K562 (cell line): ENCODE results near the gene MC1R. TPM values are rescaled to one million over a fixed set of nuclear protein-coding genes. Genes with fewer than 3 reads are reported as not detected.

Experiments
- CHD1 ChIP-seq: fragments of 200-600 bp; sonication (generic); IDR thresholded peaks from one replicate; pipeline ENCODE4 v1.6.1; 2012; ENCODE audit warnings: mild to moderate bottlenecking, moderate library complexity, low read length, inconsistent platforms
- CREM ChIP-seq: IDR thresholded peaks from 2 replicates; pipeline ENCODE4 v1.6.1; 2014; ENCODE audit warnings: antibody characterized with exemption, low read depth
- GABPB1 ChIP-seq: sonication (generic); formaldehyde crosslinking; IDR thresholded peaks from 2 replicates; pipeline ENCODE4 v1.8.0; 2022; ENCODE audit warnings: mild to moderate bottlenecking, missing genetic modification reagents
- KAT7 ChIP-seq: sonication (generic); formaldehyde crosslinking; IDR thresholded peaks from 2 replicates; pipeline ENCODE4 v1.8.0; 2022; ENCODE audit warnings: missing genetic modification reagents, mild to moderate bottlenecking, borderline replicate concordance
- MTA1 ChIP-seq: fragments of 450-650 bp; IDR thresholded peaks from 2 replicates; pipeline ENCODE4 v1.6.1; 2017; ENCODE audit warnings: borderline replicate concordance
- PRMT5 ChIP-seq: sonication (generic); formaldehyde crosslinking; IDR thresholded peaks from 2 replicates; pipeline ENCODE4 v1.5.0; 2020; ENCODE audit warnings: missing genetic modification reagents
- RBM34 ChIP-seq: fragments of 200-400 bp; formaldehyde crosslinking; IDR thresholded peaks from 2 replicates; pipeline ENCODE4 v1.6.1; 2018; ENCODE audit warnings: low read length, borderline replicate concordance; ENCODE audit not compliant: insufficient read depth
- YY1 ChIP-seq, 3 experiments: IDR thresholded peaks; 2 replicates each; pipeline ENCODE4 v1.6.1; 2011; ENCODE audit warnings: low read length in 2 of 3, mild to moderate bottlenecking in 2 of 3, moderate library complexity in 2 of 3, borderline replicate concordance in 1 of 3, control low read depth in 1 of 3, low read depth in 1 of 3; ENCODE audit not compliant: insufficient read depth in 3 of 3, insufficient replicate concordance in 2 of 3, control insufficient read depth in 1 of 3, insufficient read length in 1 of 3; ENCODE audit errors: extremely low read depth in 1 of 3
- ZNF224 ChIP-seq: sonication (generic); formaldehyde crosslinking; IDR thresholded peaks from 2 replicates; pipeline ENCODE4 v1.8.0; 2022; ENCODE audit warnings: mild to moderate bottlenecking, missing genetic modification reagents
- ZNF41 ChIP-seq: fragments of 250-450 bp; sonication (Bioruptor Pico); conservative IDR thresholded peaks from 2 replicates; pipeline ENCODE4 v1.4.0; 2020; ENCODE audit warnings: mild to moderate bottlenecking
- polyA plus RNA-seq, 8 experiments: library from polyadenylated mRNA; depleted of rRNA in 4 of 8; stranded (reverse) in 5 of 8; unstranded in 3 of 8; fragments of >200 nt; fragmentation: Nextera tagmentation in 2 of 8; fragmentation: Illumina TruSeq in 1 of 8; extraction: Ambion mirVana in 2 of 8; extraction: Trizol in 1 of 8; gene quantifications; 2 replicates each; pipeline versions ENCODE4 v1.2.1 to v1.2.3, GENCODE V29; 2011 to 2014; ENCODE audit warnings: inconsistent platforms in 1 of 8, missing spikeins in 1 of 8
- total RNA-seq, 7 experiments: library from RNA; depleted of rRNA in 6 of 7; stranded (reverse); fragments of >200 nt in 6 of 7; fragmentation: Illumina TruSeq in 2 of 7; extraction: Trizol in 2 of 7; gene quantifications; 2 replicates each; pipeline versions ENCODE4 v1.2.1 to v1.2.3, GENCODE V29; 2011 to 2021; ENCODE audit warnings: low replicate concordance in 1 of 7
- TF ChIP-seq, protein P1 (sequence below): sonication (generic); formaldehyde crosslinking; IDR thresholded peaks from 2 replicates; pipeline ENCODE4 v1.8.0; 2023; ENCODE audit warnings: mild to moderate bottlenecking, missing genetic modification reagents
- TF ChIP-seq, protein P2 (sequence below): sonication (generic); formaldehyde crosslinking; IDR thresholded peaks from 2 replicates; pipeline ENCODE4 v1.8.0; 2022; ENCODE audit warnings: missing genetic modification reagents, mild to moderate bottlenecking, borderline replicate concordance

The MC1R gene
- total and polyA plus RNA-seq, 9 of the 15 experiments (the other 6 are each of a cell fraction or from before 2014, with no cell fraction given), result 0.14 to 5.3 (median 2.5) TPM; not detected in 1

DNA sequence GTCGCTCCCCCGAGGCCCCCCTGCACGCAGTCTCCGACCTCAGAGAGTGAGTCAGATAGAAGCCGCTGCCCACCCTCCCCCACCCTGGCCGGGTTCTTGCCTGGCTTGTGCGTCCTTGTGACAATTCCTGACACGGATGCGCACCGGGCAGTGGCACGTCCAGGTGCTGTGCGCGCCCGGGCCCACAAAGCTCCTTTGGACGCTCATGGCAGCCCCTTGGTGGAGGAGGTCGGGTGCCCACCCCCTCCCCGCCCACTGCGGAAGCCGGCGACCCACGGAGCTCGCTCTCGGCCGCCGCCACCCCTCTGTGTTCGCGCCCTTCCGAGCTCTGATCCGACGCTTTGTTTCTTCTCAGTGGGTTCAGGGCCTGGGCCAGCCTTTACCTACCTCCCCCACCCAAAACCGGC is 3.8 kb downstream of the MC1R start (continued):
- TF ChIP-seq, protein P1, sequence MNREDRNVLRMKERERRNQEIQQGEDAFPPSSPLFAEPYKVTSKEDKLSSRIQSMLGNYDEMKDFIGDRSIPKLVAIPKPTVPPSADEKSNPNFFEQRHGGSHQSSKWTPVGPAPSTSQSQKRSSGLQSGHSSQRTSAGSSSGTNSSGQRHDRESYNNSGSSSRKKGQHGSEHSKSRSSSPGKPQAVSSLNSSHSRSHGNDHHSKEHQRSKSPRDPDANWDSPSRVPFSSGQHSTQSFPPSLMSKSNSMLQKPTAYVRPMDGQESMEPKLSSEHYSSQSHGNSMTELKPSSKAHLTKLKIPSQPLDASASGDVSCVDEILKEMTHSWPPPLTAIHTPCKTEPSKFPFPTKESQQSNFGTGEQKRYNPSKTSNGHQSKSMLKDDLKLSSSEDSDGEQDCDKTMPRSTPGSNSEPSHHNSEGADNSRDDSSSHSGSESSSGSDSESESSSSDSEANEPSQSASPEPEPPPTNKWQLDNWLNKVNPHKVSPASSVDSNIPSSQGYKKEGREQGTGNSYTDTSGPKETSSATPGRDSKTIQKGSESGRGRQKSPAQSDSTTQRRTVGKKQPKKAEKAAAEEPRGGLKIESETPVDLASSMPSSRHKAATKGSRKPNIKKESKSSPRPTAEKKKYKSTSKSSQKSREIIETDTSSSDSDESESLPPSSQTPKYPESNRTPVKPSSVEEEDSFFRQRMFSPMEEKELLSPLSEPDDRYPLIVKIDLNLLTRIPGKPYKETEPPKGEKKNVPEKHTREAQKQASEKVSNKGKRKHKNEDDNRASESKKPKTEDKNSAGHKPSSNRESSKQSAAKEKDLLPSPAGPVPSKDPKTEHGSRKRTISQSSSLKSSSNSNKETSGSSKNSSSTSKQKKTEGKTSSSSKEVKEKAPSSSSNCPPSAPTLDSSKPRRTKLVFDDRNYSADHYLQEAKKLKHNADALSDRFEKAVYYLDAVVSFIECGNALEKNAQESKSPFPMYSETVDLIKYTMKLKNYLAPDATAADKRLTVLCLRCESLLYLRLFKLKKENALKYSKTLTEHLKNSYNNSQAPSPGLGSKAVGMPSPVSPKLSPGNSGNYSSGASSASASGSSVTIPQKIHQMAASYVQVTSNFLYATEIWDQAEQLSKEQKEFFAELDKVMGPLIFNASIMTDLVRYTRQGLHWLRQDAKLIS (CRISPR knock-in tag), result 0 out of 2 replicates have a peak, but pooled peaks have one; percentile 82
- TF ChIP-seq CHD1 (peak; percentile 40), GABPB1 (peak; percentile 61), RBM34 (no peak), PRMT5 (CRISPR knock-in tag) (peak; percentile 15; the same call in 1 of the 2 replicates), KAT7 (CRISPR knock-in tag) (peak; percentile 92; the same call in 1 of the 2 replicates), ZNF41 (CRISPR knock-in tag) (no peak), ZNF224 (CRISPR knock-in tag) (no peak), YY1 (IDR thresholded peaks at IDR 0.05; ENCODE audit: borderline replicate concordance in 1 of 3, control insufficient read depth in 1 of 3, extremely low read depth in 1 of 3, insufficient read depth in 3 of 3, insufficient read length in 1 of 3, insufficient replicate concordance in 2 of 3, low read depth in 1 of 3, low read length in 2 of 3) (peak in 1 of 3 experiments; percentile 45), MTA1 (no peak), CREM (peak; percentile 54)
- TF ChIP-seq, protein P2, sequence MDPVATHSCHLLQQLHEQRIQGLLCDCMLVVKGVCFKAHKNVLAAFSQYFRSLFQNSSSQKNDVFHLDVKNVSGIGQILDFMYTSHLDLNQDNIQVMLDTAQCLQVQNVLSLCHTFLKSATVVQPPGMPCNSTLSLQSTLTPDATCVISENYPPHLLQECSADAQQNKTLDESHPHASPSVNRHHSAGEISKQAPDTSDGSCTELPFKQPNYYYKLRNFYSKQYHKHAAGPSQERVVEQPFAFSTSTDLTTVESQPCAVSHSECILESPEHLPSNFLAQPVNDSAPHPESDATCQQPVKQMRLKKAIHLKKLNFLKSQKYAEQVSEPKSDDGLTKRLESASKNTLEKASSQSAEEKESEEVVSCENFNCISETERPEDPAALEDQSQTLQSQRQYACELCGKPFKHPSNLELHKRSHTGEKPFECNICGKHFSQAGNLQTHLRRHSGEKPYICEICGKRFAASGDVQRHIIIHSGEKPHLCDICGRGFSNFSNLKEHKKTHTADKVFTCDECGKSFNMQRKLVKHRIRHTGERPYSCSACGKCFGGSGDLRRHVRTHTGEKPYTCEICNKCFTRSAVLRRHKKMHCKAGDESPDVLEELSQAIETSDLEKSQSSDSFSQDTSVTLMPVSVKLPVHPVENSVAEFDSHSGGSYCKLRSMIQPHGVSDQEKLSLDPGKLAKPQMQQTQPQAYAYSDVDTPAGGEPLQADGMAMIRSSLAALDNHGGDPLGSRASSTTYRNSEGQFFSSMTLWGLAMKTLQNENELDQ (CRISPR knock-in tag), result 0 out of 2 replicates have a peak, but pooled peaks have one; percentile 1
